ENCODE data around the gene TRIM62.

Gene TRIM62

DNA sequence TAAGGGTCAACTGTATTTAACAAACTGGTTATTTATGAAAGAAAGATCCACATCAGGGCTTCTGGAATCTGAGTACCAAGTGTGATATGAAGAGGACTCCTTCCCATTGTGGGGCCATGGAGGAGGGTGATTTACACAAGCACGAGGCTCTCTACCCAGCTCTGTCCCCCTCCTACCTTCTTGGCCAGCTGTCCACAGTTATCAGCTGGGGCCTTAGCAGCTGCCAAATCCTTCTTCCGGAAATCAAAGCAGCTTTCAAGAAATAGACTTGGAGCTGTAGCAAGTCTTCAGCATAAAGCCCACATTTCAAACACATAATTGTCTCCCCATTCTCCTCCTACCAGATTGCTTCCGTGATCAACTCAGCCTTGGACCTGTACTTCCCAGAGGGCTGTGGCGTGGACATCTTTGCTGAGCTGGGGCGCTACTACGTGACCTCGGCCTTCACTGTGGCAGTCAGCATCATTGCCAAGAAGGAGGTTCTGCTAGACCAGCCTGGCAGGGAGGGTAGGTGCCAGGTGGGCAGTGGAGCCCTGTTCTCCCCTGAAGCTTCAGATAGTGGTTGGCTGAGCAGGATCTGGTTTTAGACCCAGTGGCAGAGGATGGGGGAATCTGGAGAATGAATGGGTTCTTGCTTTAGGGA is 85.4 kb downstream of the TRIM62 start:
- H3K4me2 ChIP-seq (ENCODE audit: low read depth, low read length, poor library complexity, severe bottlenecking): no peak overlapping the region
- no peaks in the 10 kb centered on the region for H3K9me2 ChIP-seq (replicated peaks; ENCODE audit: insufficient read depth, low read length)
- no peak for TF ChIP-seq EZH2phosphoT487 (conservative IDR thresholded peaks at IDR 0.05; ENCODE audit: low read length)
- TF ChIP-seq, protein P1, sequence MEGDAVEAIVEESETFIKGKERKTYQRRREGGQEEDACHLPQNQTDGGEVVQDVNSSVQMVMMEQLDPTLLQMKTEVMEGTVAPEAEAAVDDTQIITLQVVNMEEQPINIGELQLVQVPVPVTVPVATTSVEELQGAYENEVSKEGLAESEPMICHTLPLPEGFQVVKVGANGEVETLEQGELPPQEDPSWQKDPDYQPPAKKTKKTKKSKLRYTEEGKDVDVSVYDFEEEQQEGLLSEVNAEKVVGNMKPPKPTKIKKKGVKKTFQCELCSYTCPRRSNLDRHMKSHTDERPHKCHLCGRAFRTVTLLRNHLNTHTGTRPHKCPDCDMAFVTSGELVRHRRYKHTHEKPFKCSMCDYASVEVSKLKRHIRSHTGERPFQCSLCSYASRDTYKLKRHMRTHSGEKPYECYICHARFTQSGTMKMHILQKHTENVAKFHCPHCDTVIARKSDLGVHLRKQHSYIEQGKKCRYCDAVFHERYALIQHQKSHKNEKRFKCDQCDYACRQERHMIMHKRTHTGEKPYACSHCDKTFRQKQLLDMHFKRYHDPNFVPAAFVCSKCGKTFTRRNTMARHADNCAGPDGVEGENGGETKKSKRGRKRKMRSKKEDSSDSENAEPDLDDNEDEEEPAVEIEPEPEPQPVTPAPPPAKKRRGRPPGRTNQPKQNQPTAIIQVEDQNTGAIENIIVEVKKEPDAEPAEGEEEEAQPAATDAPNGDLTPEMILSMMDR (IDR thresholded peaks at IDR 0.05; ENCODE audit: insufficient read depth, low read length, poor library complexity, severe bottlenecking): no peak
- H3K9me3 ChIP-seq (ENCODE audit: insufficient read depth, low read length): no peaks in the 10 kb centered on the region
- H3K79me2 ChIP-seq (ENCODE audit: insufficient read depth, low read length): no peaks in the 10 kb centered on the region
- no peaks in the 10 kb centered on the region for H3F3A ChIP-seq (ENCODE audit: insufficient read depth)
- H3K9ac ChIP-seq (ENCODE audit: low read length): no peak overlapping the region
- H3K4me3 ChIP-seq (ENCODE audit: insufficient read depth, low read length, poor library complexity, severe bottlenecking): no peak overlapping the region
- no peaks in the 10 kb centered on the region for H4K20me1 ChIP-seq (ENCODE audit: low read depth, low read length)
- H3K27ac ChIP-seq (ENCODE audit: low read depth, low read length): no peak overlapping the region
- H2AFZ ChIP-seq (ENCODE audit: low read depth, low read length, severe bottlenecking): no peak overlapping the region
- H3K36me3 ChIP-seq (ENCODE audit: low read length): no peaks in the 10 kb centered on the region
- no peaks in the 10 kb centered on the region for H3K27me3 ChIP-seq (ENCODE audit: low read length)
